Measurements from ENCODE around the gene KIF7. TPM values are rescaled to one million over a fixed set of nuclear protein-coding genes. Genes with fewer than 3 reads are reported as not detected.

KIF7 gene
- total RNA-seq, 1 donor from 2014 or later = 9.3 TPM

GRCh38 chr15:89660556-89660955 lies 5.3 kb upstream of the KIF7 start:
- Mint-ChIP-seq H3K27me3 (ENCODE audit: unreplicated experiment) (peaks cover 6% of the 10 kb centered on the region), H3K27ac (ENCODE audit: unreplicated experiment) (no peak overlapping the region), H3K9me3 (ENCODE audit: unreplicated experiment) (peaks cover 3% of the 10 kb centered on the region), H3K36me3 (ENCODE audit: unreplicated experiment) (peaks cover 3% of the 10 kb centered on the region), H3K4me1 (ENCODE audit: low read depth, unreplicated experiment) (peaks cover 4% of the 10 kb centered on the region), H3K4me3 (ENCODE audit: unreplicated experiment) (no peak overlapping the region)
- no peak for DNase-seq
- TF ChIP-seq CTCF (IDR thresholded peaks at IDR 0.05; ENCODE audit: partially characterized antibody, unreplicated experiment) = no peak

GRCh38 chr15:89659295-89659694 lies 4.0 kb upstream of the KIF7 start:
- no peak for DNase-seq
- H3K36me3 Mint-ChIP-seq (ENCODE audit: unreplicated experiment) = peaks cover 4% of the 10 kb centered on the region
- no peak overlapping the region for H3K4me3 Mint-ChIP-seq (ENCODE audit: unreplicated experiment)
- TF ChIP-seq CTCF (IDR thresholded peaks at IDR 0.05; ENCODE audit: partially characterized antibody, unreplicated experiment) = no peak
- peaks cover 7% of the 10 kb centered on the region for H3K27me3 Mint-ChIP-seq (ENCODE audit: unreplicated experiment)
- peaks cover 5% of the 10 kb centered on the region for H3K9me3 Mint-ChIP-seq (ENCODE audit: unreplicated experiment)
- H3K27ac Mint-ChIP-seq (ENCODE audit: unreplicated experiment) = no peak overlapping the region
- peaks cover 5% of the 10 kb centered on the region for H3K4me1 Mint-ChIP-seq (ENCODE audit: low read depth, unreplicated experiment)

- Mint-ChIP-seq H3K4me3 (ENCODE audit: unreplicated experiment) (no peak overlapping the region), H3K27me3 (ENCODE audit: unreplicated experiment) (peaks cover 9% of the 10 kb centered on the region), H3K9me3 (ENCODE audit: unreplicated experiment) (peaks cover 10% of the 10 kb centered on the region), H3K4me1 (ENCODE audit: low read depth, unreplicated experiment) (peaks cover 5% of the 10 kb centered on the region), H3K36me3 (ENCODE audit: unreplicated experiment) (peaks cover 4% of the 10 kb centered on the region), H3K27ac (ENCODE audit: unreplicated experiment) (no peak overlapping the region)
- DNase-seq = no peak
- no peak for TF ChIP-seq CTCF (IDR thresholded peaks at IDR 0.05; ENCODE audit: partially characterized antibody, unreplicated experiment)
These were observed 2.5 kb upstream of the KIF7 start for GRCh38 chr15:89657686-89658200.

- peaks cover 5% of the 10 kb centered on the region for H3K4me1 Mint-ChIP-seq (ENCODE audit: low read depth, unreplicated experiment)
- peaks cover 9% of the 10 kb centered on the region for H3K27me3 Mint-ChIP-seq (ENCODE audit: unreplicated experiment)
- peak overlapping the region; percentile 93 for H3K4me3 Mint-ChIP-seq (ENCODE audit: unreplicated experiment)
- H3K9me3 Mint-ChIP-seq (ENCODE audit: unreplicated experiment) = peaks cover 10% of the 10 kb centered on the region
- TF ChIP-seq CTCF (IDR thresholded peaks at IDR 0.05; ENCODE audit: partially characterized antibody, unreplicated experiment) = no peak
- DNase-seq = no peak
- H3K27ac Mint-ChIP-seq (ENCODE audit: unreplicated experiment) = no peak overlapping the region
- H3K36me3 Mint-ChIP-seq (ENCODE audit: unreplicated experiment) = peaks cover 4% of the 10 kb centered on the region
These were observed 999 bp upstream of the KIF7 start for GRCh38 chr15:89656116-89656815.

- Mint-ChIP-seq H3K36me3 (ENCODE audit: unreplicated experiment) (peaks cover 4% of the 10 kb centered on the region), H3K9me3 (ENCODE audit: unreplicated experiment) (peaks cover 12% of the 10 kb centered on the region), H3K4me1 (ENCODE audit: low read depth, unreplicated experiment) (peaks cover 5% of the 10 kb centered on the region), H3K27ac (ENCODE audit: unreplicated experiment) (no peak overlapping the region), H3K27me3 (ENCODE audit: unreplicated experiment) (peaks cover 9% of the 10 kb centered on the region), H3K4me3 (ENCODE audit: unreplicated experiment) (peak overlapping the region; percentile 79)
- no peak for TF ChIP-seq CTCF (IDR thresholded peaks at IDR 0.05; ENCODE audit: partially characterized antibody, unreplicated experiment)
- DNase-seq = no peak
These were observed 936 bp downstream of the KIF7 start for GRCh38 chr15:89654301-89654761.

Data from glutamatergic neuron (in vitro differentiated cells).